ENCODE measurements around the gene AGBL2. TPM values are rescaled to one million over a fixed set of nuclear protein-coding genes. Genes with fewer than 3 reads are reported as not detected.

Gene AGBL2
- total and polyA plus RNA-seq, 2 experiments from 2014 or later, result 0.51 to 2.7 TPM

DNA sequence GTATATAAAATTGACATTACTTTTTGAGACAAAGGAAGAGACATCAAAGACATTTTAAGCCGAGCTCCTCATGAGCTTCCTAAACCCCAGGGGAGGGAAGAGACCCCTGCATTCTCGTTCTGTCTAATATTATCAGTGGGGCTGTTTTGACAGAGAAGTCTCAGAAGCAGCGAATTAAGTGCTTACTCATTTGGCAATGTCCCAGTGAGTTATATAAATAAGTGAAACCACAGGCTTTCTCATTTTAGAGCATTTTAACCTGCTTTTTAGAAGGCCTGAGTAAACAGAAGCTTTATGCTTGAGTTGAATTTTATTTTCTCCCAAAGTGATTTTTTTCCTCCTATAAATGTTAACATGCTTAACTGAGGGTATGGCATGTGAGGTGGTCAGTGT, 97.8 kb downstream of the AGBL2 start:
- Histone ChIP-seq H3K9me2 (ENCODE audit: insufficient read depth) (no peaks in the 10 kb centered on the region), H3K27ac (peak overlapping the region; percentile 38), H3K36me3 (ENCODE audit: low read depth) (peaks cover 34% of the 10 kb centered on the region), H3K9ac (no peak overlapping the region; the same call in 1 of the 2 replicates), H3K9me3 (ENCODE audit: low read depth) (no peaks in the 10 kb centered on the region), H2AFZ (no peak overlapping the region), H3K4me2 (ENCODE audit: unreplicated experiment) (peak overlapping the region; percentile 44), H3K4me1 (ENCODE audit: insufficient read depth) (peaks cover 13% of the 10 kb centered on the region), H3K4me3 (no peak overlapping the region), H3K79me2 (ENCODE audit: insufficient read depth) (no peaks in the 10 kb centered on the region), H3K27me3 (replicated peaks; ENCODE audit: insufficient read depth) (no peaks in the 10 kb centered on the region), H3F3A (ENCODE audit: insufficient read depth) (peaks cover 31% of the 10 kb centered on the region), H4K20me1 (ENCODE audit: insufficient read depth) (no peaks in the 10 kb centered on the region)
- in situ Hi-C loops (cut with MboI), result no loop called here
- DNase-seq, result peak; percentile 91
- TF ChIP-seq EZH2 (IDR thresholded peaks at IDR 0.05; ENCODE audit: insufficient read depth, poor library complexity, severe bottlenecking), result no peak
- no peak for TF ChIP-seq EZH2phosphoT487 (IDR thresholded peaks at IDR 0.05; ENCODE audit: insufficient read depth, low read depth)
- 16 to 24% methylated on average over 3 of the region's 3 CpGs for WGBS, 2 experiments (ENCODE audit: low coverage in 1 of 2, low lambda C conversion rate in 2 of 2, missing lambda C conversion rate in 2 of 2)

GRCh38 chr11:47616726-47617416, 98.3 kb downstream of the AGBL2 start:
- H3F3A ChIP-seq (ENCODE audit: insufficient read depth), result peaks cover 31% of the 10 kb centered on the region
- H3K9ac ChIP-seq, result no peak overlapping the region
- no peaks in the 10 kb centered on the region for H3K9me3 ChIP-seq (ENCODE audit: low read depth)
- H3K79me2 ChIP-seq (ENCODE audit: insufficient read depth), result no peaks in the 10 kb centered on the region
- H2AFZ ChIP-seq, result no peak overlapping the region
- H3K9me2 ChIP-seq (ENCODE audit: insufficient read depth), result no peaks in the 10 kb centered on the region
- H3K36me3 ChIP-seq (ENCODE audit: low read depth), result peaks cover 28% of the 10 kb centered on the region
- H3K27ac ChIP-seq, result peak overlapping the region; percentile 38
- no peaks in the 10 kb centered on the region for H3K27me3 ChIP-seq (replicated peaks; ENCODE audit: insufficient read depth)
- in situ Hi-C loops (cut with MboI), result no loop called here
- no peak overlapping the region for H3K4me3 ChIP-seq
- WGBS, 2 experiments (ENCODE audit: low coverage in 1 of 2, low lambda C conversion rate in 2 of 2, missing lambda C conversion rate in 2 of 2), result 69 to 76% methylated on average over 9 to 10 of the region's 10 CpGs
- H3K4me1 ChIP-seq (ENCODE audit: insufficient read depth), result peaks cover 13% of the 10 kb centered on the region
- peak; percentile 87 for DNase-seq
- H3K4me2 ChIP-seq (ENCODE audit: unreplicated experiment), result peak overlapping the region; percentile 44
- H4K20me1 ChIP-seq (ENCODE audit: insufficient read depth), result no peaks in the 10 kb centered on the region
- TF ChIP-seq EZH2 (IDR thresholded peaks at IDR 0.05; ENCODE audit: insufficient read depth, poor library complexity, severe bottlenecking) (no peak), EZH2phosphoT487 (IDR thresholded peaks at IDR 0.05; ENCODE audit: insufficient read depth, low read depth) (no peak)

GRCh38 chr11:47615249-47615648, 99.9 kb downstream of the AGBL2 start:
- Histone ChIP-seq H3K9me3 (ENCODE audit: low read depth) (no peaks in the 10 kb centered on the region), H3K79me2 (ENCODE audit: insufficient read depth) (no peaks in the 10 kb centered on the region), H3K4me3 (no peak overlapping the region), H3F3A (ENCODE audit: insufficient read depth) (peaks cover 26% of the 10 kb centered on the region), H3K27ac (no peak overlapping the region), H3K4me1 (ENCODE audit: insufficient read depth) (peaks cover 13% of the 10 kb centered on the region), H3K27me3 (replicated peaks; ENCODE audit: insufficient read depth) (no peaks in the 10 kb centered on the region), H3K9me2 (ENCODE audit: insufficient read depth) (no peaks in the 10 kb centered on the region), H3K9ac (no peak overlapping the region), H4K20me1 (ENCODE audit: insufficient read depth) (no peaks in the 10 kb centered on the region), H2AFZ (no peak overlapping the region), H3K4me2 (ENCODE audit: unreplicated experiment) (no peak overlapping the region), H3K36me3 (ENCODE audit: low read depth) (peaks cover 18% of the 10 kb centered on the region)
- DNase-seq, result no peak
- in situ Hi-C loops (cut with MboI), result no loop called here
- TF ChIP-seq EZH2phosphoT487 (IDR thresholded peaks at IDR 0.05; ENCODE audit: insufficient read depth, low read depth), result no peak
- no peak for TF ChIP-seq EZH2 (IDR thresholded peaks at IDR 0.05; ENCODE audit: insufficient read depth, poor library complexity, severe bottlenecking)

DNA sequence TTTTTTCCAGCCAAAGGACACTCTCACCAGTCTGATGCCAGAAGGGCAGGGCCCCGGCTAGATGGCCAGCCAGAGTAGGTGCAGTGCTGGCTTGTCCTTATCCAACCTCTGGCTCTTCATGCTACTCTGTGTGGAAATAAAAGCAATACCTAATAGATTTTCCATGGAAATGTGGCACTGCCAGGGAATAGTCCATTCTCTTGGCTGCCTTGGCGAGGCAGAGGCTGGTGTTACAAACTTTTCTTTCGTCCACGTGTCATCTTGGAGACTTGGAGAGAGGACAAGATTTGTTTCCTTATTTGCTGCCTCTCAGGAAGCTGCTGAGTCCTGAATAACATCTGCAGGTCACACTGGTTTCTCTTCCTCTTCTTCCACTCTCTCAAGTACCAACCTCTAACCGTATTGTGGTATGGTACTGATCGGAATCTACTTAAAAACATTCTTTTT, 103.8 kb downstream of the AGBL2 start:
- Histone ChIP-seq H3K27me3 (replicated peaks; ENCODE audit: insufficient read depth) (no peaks in the 10 kb centered on the region), H3K9ac (no peak overlapping the region), H3K9me2 (ENCODE audit: insufficient read depth) (no peaks in the 10 kb centered on the region), H3K4me2 (ENCODE audit: unreplicated experiment) (no peak overlapping the region), H3K36me3 (ENCODE audit: low read depth) (0 out of 2 replicates have a peak, but pooled peaks cover under 1% of the 10 kb centered on the region), H2AFZ (no peak overlapping the region), H3K4me1 (ENCODE audit: insufficient read depth) (peaks cover 19% of the 10 kb centered on the region), H3K79me2 (ENCODE audit: insufficient read depth) (no peaks in the 10 kb centered on the region), H3K9me3 (ENCODE audit: low read depth) (no peaks in the 10 kb centered on the region), H3F3A (ENCODE audit: insufficient read depth) (peaks cover 20% of the 10 kb centered on the region), H3K4me3 (no peak overlapping the region), H3K27ac (no peak overlapping the region), H4K20me1 (ENCODE audit: insufficient read depth) (no peaks in the 10 kb centered on the region)
- WGBS, 2 experiments (ENCODE audit: low coverage in 1 of 2, low lambda C conversion rate in 2 of 2, missing lambda C conversion rate in 2 of 2), result 26 to 31% methylated on average over 6 of the region's 6 CpGs
- no peak for DNase-seq
- TF ChIP-seq EZH2 (IDR thresholded peaks at IDR 0.05; ENCODE audit: insufficient read depth, poor library complexity, severe bottlenecking) (no peak), EZH2phosphoT487 (IDR thresholded peaks at IDR 0.05; ENCODE audit: insufficient read depth, low read depth) (no peak)
- in situ Hi-C loops (cut with MboI), result no loop called here

Measured in GM23248 (cell line).